Gastroesophageal sphincter (tissue), 2 donors: ENCODE measurements around the gene AGBL1.

Experiments
- POLR2A ChIP-seq, 2 donors: fragments of 450-650 bp; IDR thresholded peaks; one replicate each; pipeline ENCODE4 v1.6.1; 2017; ENCODE audit warnings: antibody characterized with exemption in 2 of 2, mild to moderate bottlenecking in 2 of 2, moderate library complexity in 1 of 2
- POLR2AphosphoS5 ChIP-seq: sonication (generic); formaldehyde crosslinking; IDR thresholded peaks from one replicate; pipeline ENCODE4 v1.6.1; 2017; ENCODE audit warnings: antibody characterized with exemption

- TF ChIP-seq POLR2A (IDR thresholded peaks at IDR 0.05) (no peak), POLR2AphosphoS5 (no peak)
These were observed 404.3 kb downstream of the AGBL1 start for GRCh38 chr15:86483936-86484335.
